Measurements from ENCODE around the gene AKR1C2. TPM values are rescaled to one million over a fixed set of nuclear protein-coding genes. Genes with fewer than 3 reads are reported as not detected.
"Not testable (repeated sequence)": the region's sequence is repeated elsewhere in the genome, so short reads cannot be mapped to it uniquely, and the experiment has no call there.

The AKR1C2 gene
- 4.2 TPM for total RNA-seq

GRCh38 chr10:5003127-5004029 is at the start of gene AKR1C2:
Gene AKR1C2 (minus strand): TSS chr10:5003857. CDS start chr10:5003835, 22 bp downstream.
- H3K9me3 ChIP-seq (ENCODE audit: control insufficient read depth in 3 of 3, low read length in 3 of 3); H3K4me1 ChIP-seq (ENCODE audit: control insufficient read depth in 3 of 3, insufficient read depth in 3 of 3, low read length in 3 of 3); H3K27ac ChIP-seq (ENCODE audit: low read depth, low read length); H3K27me3 ChIP-seq (ENCODE audit: control insufficient read depth in 3 of 3, insufficient read depth in 3 of 3, low read length in 3 of 3); H3K36me3 ChIP-seq (ENCODE audit: control insufficient read depth in 3 of 3, insufficient read depth in 3 of 3, low read length in 3 of 3): not testable (repeated sequence)
- H3K9ac ChIP-seq (ENCODE audit: low read depth in 1 of 3, low read length in 3 of 3) = peak within 1 kb of the TSS; percentile 45 to 58 (median 51)
- H3K4me3 ChIP-seq (ENCODE audit: low read length in 3 of 3) = peak within 1 kb of the TSS; percentile 44 to 58 (median 52)

- H3K36me3 ChIP-seq (ENCODE audit: control insufficient read depth in 3 of 3, insufficient read depth in 3 of 3, low read length in 3 of 3); H3K9ac ChIP-seq (ENCODE audit: low read depth in 1 of 3, low read length in 3 of 3); H3K27ac ChIP-seq (ENCODE audit: low read depth, low read length); H3K27me3 ChIP-seq (ENCODE audit: control insufficient read depth in 3 of 3, insufficient read depth in 3 of 3, low read length in 3 of 3); H3K4me1 ChIP-seq (ENCODE audit: control insufficient read depth in 3 of 3, insufficient read depth in 3 of 3, low read length in 3 of 3); H3K9me3 ChIP-seq (ENCODE audit: control insufficient read depth in 3 of 3, low read length in 3 of 3); H3K4me3 ChIP-seq (ENCODE audit: low read length in 3 of 3): not testable (repeated sequence)
These were observed 49.4 kb upstream of the AKR1C2 start for GRCh38 chr10:5052951-5053500.

- Histone ChIP-seq H3K9me3 (ENCODE audit: control insufficient read depth in 3 of 3, low read length in 3 of 3) (no peaks in the 10 kb centered on the region), H3K4me3 (ENCODE audit: low read length in 3 of 3) (no peak overlapping the region), H3K9ac (ENCODE audit: low read depth in 1 of 3, low read length in 3 of 3) (no peak overlapping the region), H3K27me3 (ENCODE audit: control insufficient read depth in 3 of 3, insufficient read depth in 3 of 3, low read length in 3 of 3) (no peaks in the 10 kb centered on the region), H3K27ac (ENCODE audit: low read depth, low read length) (no peak overlapping the region), H3K36me3 (ENCODE audit: control insufficient read depth in 3 of 3, insufficient read depth in 3 of 3, low read length in 3 of 3) (no peaks in the 10 kb centered on the region), H3K4me1 (ENCODE audit: control insufficient read depth in 3 of 3, insufficient read depth in 3 of 3, low read length in 3 of 3) (no peaks in the 10 kb centered on the region)
These were observed 44.4 kb upstream of the AKR1C2 start for GRCh38 chr10:5047912-5048628.

- not testable (repeated sequence) for H3K4me3 ChIP-seq (ENCODE audit: low read length in 3 of 3); H3K4me1 ChIP-seq (ENCODE audit: control insufficient read depth in 3 of 3, insufficient read depth in 3 of 3, low read length in 3 of 3); H3K36me3 ChIP-seq (ENCODE audit: control insufficient read depth in 3 of 3, insufficient read depth in 3 of 3, low read length in 3 of 3); H3K9ac ChIP-seq (ENCODE audit: low read depth in 1 of 3, low read length in 3 of 3); H3K9me3 ChIP-seq (ENCODE audit: control insufficient read depth in 3 of 3, low read length in 3 of 3); H3K27ac ChIP-seq (ENCODE audit: low read depth, low read length); H3K27me3 ChIP-seq (ENCODE audit: control insufficient read depth in 3 of 3, insufficient read depth in 3 of 3, low read length in 3 of 3)
These were observed 43.4 kb upstream of the AKR1C2 start for GRCh38 chr10:5047055-5047454.

GRCh38 chr10:5046410-5046809 is 42.8 kb upstream of the AKR1C2 start:
- H3K4me3 ChIP-seq (ENCODE audit: low read length in 3 of 3) = no peak overlapping the region
- no peaks in the 10 kb centered on the region for H3K9me3 ChIP-seq (ENCODE audit: control insufficient read depth in 3 of 3, low read length in 3 of 3)
- peaks cover 0 to 5% (median 0%) of the 10 kb centered on the region in 3 donors for H3K4me1 ChIP-seq (ENCODE audit: control insufficient read depth in 3 of 3, insufficient read depth in 3 of 3, low read length in 3 of 3)
- H3K27me3 ChIP-seq (ENCODE audit: control insufficient read depth in 3 of 3, insufficient read depth in 3 of 3, low read length in 3 of 3) = no peaks in the 10 kb centered on the region
- H3K36me3 ChIP-seq (ENCODE audit: control insufficient read depth in 3 of 3, insufficient read depth in 3 of 3, low read length in 3 of 3) = no peaks in the 10 kb centered on the region
- no peak overlapping the region for H3K9ac ChIP-seq (ENCODE audit: low read depth in 1 of 3, low read length in 3 of 3)
- H3K27ac ChIP-seq (ENCODE audit: low read depth, low read length) = no peak overlapping the region

GRCh38 chr10:5045095-5045494 is 41.4 kb upstream of the AKR1C2 start:
- no peak overlapping the region for H3K4me3 ChIP-seq (ENCODE audit: low read length in 3 of 3)
- H3K9ac ChIP-seq (ENCODE audit: low read depth in 1 of 3, low read length in 3 of 3) = no peak overlapping the region
- peaks cover 0 to 5% (median 0%) of the 10 kb centered on the region in 3 donors for H3K4me1 ChIP-seq (ENCODE audit: control insufficient read depth in 3 of 3, insufficient read depth in 3 of 3, low read length in 3 of 3)

GRCh38 chr10:5043716-5044115 is 40.1 kb upstream of the AKR1C2 start:
- Histone ChIP-seq H3K9me3 (ENCODE audit: control insufficient read depth in 3 of 3, low read length in 3 of 3) (no peaks in the 10 kb centered on the region), H3K4me3 (ENCODE audit: low read length in 3 of 3) (no peak overlapping the region), H3K4me1 (ENCODE audit: control insufficient read depth in 3 of 3, insufficient read depth in 3 of 3, low read length in 3 of 3) (peaks cover 0 to 5% (median 0%) of the 10 kb centered on the region in 3 donors), H3K27ac (ENCODE audit: low read depth, low read length) (no peak overlapping the region), H3K9ac (ENCODE audit: low read depth in 1 of 3, low read length in 3 of 3) (no peak overlapping the region), H3K27me3 (ENCODE audit: control insufficient read depth in 3 of 3, insufficient read depth in 3 of 3, low read length in 3 of 3) (no peaks in the 10 kb centered on the region), H3K36me3 (ENCODE audit: control insufficient read depth in 3 of 3, insufficient read depth in 3 of 3, low read length in 3 of 3) (no peaks in the 10 kb centered on the region)

More at GRCh38 chr10:5045095-5045494, 41.4 kb upstream of the AKR1C2 start:
- no peaks in the 10 kb centered on the region for H3K27me3 ChIP-seq (ENCODE audit: control insufficient read depth in 3 of 3, insufficient read depth in 3 of 3, low read length in 3 of 3)
- H3K27ac ChIP-seq (ENCODE audit: low read depth, low read length) = no peak overlapping the region
- H3K9me3 ChIP-seq (ENCODE audit: control insufficient read depth in 3 of 3, low read length in 3 of 3) = no peaks in the 10 kb centered on the region
- no peaks in the 10 kb centered on the region for H3K36me3 ChIP-seq (ENCODE audit: control insufficient read depth in 3 of 3, insufficient read depth in 3 of 3, low read length in 3 of 3)

- H3K27me3 ChIP-seq (ENCODE audit: control insufficient read depth in 3 of 3, insufficient read depth in 3 of 3, low read length in 3 of 3) = no peaks in the 10 kb centered on the region
- peaks cover 0 to 5% (median 0%) of the 10 kb centered on the region in 3 donors for H3K4me1 ChIP-seq (ENCODE audit: control insufficient read depth in 3 of 3, insufficient read depth in 3 of 3, low read length in 3 of 3)
- no peaks in the 10 kb centered on the region for H3K9me3 ChIP-seq (ENCODE audit: control insufficient read depth in 3 of 3, low read length in 3 of 3)
- H3K9ac ChIP-seq (ENCODE audit: low read depth in 1 of 3, low read length in 3 of 3) = no peak overlapping the region
- no peak overlapping the region for H3K27ac ChIP-seq (ENCODE audit: low read depth, low read length)
- H3K36me3 ChIP-seq (ENCODE audit: control insufficient read depth in 3 of 3, insufficient read depth in 3 of 3, low read length in 3 of 3) = no peaks in the 10 kb centered on the region
- H3K4me3 ChIP-seq (ENCODE audit: low read length in 3 of 3) = no peak overlapping the region
These were observed 39.3 kb upstream of the AKR1C2 start for GRCh38 chr10:5042922-5043321.

- Histone ChIP-seq H3K4me1 (ENCODE audit: control insufficient read depth in 3 of 3, insufficient read depth in 3 of 3, low read length in 3 of 3) (peaks cover 0 to 5% (median 0%) of the 10 kb centered on the region in 3 donors), H3K27ac (ENCODE audit: low read depth, low read length) (peak overlapping the region; percentile 19), H3K27me3 (ENCODE audit: control insufficient read depth in 3 of 3, insufficient read depth in 3 of 3, low read length in 3 of 3) (no peaks in the 10 kb centered on the region), H3K9ac (ENCODE audit: low read depth in 1 of 3, low read length in 3 of 3) (peak overlapping the region in 1 of 3 donors; percentile 5), H3K9me3 (ENCODE audit: control insufficient read depth in 3 of 3, low read length in 3 of 3) (no peaks in the 10 kb centered on the region), H3K36me3 (ENCODE audit: control insufficient read depth in 3 of 3, insufficient read depth in 3 of 3, low read length in 3 of 3) (no peaks in the 10 kb centered on the region), H3K4me3 (ENCODE audit: low read length in 3 of 3) (peak overlapping the region in 2 of 3 donors; percentile 25 to 38)
These were observed 37.9 kb upstream of the AKR1C2 start for GRCh38 chr10:5041471-5042023.

Measured in skeletal muscle tissue (tissue), 4 donors.